ENCODE results near the gene PLPPR1.
"Not testable (repeated sequence)": the region's sequence is repeated elsewhere in the genome, so short reads cannot be mapped to it uniquely, and the experiment has no call there.

PLPPR1 gene

DNA sequence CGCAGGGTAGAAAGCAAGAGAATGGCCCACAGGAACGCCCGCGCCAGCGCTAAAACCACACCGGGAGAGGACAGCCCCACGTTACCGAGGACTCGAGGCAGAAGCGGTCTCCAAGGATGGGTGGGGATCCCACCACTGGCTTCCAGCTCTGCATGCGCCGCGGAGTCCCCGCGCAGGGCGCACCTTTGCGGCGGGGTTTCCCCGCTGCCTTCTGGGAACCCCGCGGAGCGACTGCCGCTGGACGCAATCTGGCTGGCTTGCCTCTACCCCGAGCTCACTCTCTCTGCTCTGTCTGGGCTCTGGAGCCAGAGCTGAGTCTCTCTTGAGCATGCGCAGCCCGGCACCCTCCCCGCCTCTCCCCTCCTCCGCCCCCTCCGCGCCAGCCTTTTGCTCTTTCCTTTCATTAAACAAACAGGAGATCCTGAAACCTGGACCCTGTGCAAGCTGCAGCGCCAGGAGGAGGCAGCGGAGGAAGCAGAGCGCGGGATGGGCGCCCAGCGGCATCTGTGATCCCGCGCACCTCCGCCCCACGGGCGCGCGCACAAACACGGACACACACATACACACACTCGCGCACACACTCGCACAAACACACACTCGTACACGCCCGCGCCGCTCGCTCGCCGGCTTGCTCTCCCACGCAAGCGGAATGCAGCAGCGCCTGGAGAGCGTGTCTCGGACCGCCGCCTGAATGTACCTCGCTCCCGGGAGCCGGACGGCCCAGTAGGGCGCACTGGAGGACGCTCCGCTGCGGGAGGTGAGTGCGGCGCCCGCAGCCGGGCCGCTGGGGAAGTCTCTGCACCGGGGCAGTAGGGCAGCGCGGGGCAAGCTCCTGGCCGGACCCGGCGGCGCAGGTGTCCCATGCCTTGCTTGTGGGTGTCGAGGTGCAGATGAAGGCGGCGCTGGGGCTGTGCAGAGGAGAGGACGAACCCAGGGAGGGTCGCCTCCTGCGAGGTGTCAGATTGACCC, at the start of gene PLPPR1:
Gene PLPPR1 (plus strand): TSS at position 382 of the 969 bp plus-strand sequence.
- DNase-seq, result no peak

DNA sequence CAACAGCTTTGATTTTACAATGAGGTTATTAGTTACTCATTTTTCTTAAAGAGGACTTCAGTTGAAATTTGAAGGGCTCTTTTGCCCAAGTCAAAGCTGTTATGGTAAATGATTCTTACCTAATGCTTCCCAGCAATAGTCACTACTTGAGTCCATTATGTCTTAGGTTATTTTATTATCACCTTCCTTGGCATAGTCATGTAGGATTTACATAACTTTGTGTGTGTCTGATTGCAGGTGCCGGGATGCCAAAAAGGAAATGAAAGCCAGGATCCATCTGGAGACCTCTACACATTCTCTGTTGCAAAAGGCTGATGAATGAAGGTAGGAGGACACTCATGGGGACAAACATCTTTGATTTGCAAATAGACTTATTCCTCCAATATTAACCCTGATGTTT, 38.8 kb upstream of the PLPPR1 start:
- DNase-seq, result no peak

DNA sequence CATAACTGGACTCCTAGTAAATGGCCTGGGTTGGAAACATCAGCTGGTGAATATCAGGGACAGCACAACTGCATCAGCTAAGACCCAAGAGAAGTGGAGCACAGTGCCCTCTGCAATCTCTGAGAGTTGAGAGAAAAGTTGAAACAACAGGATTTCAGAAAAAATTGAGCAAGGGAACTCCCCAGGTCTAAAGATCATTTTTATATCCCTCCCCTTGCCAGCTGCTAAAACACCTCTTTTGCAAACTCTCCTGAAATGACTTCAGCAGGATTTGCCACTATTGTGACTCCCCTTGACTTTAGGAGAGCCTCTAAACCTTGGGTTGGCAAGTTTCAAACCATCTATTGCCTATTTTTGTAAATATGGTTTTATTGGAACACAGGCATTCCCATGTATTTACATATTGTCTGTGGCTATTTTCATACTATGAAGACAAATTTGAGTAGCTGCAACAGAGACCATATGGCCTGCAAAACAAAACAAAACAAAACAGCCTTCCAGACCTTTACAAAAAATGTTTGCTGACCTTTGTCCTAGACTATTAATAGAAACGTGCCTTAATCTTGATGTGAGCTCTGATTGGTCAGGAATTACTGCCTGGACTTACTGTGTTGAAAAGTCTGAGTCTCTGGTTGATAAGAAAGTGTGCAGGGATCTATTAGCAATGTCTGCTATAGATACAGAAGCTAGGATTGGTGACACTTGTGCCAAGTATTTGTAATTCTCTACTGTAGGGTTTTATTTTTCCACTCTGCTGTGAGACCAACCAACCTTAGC, 37.7 kb upstream of the PLPPR1 start:
- DNase-seq, result no peak

DNA sequence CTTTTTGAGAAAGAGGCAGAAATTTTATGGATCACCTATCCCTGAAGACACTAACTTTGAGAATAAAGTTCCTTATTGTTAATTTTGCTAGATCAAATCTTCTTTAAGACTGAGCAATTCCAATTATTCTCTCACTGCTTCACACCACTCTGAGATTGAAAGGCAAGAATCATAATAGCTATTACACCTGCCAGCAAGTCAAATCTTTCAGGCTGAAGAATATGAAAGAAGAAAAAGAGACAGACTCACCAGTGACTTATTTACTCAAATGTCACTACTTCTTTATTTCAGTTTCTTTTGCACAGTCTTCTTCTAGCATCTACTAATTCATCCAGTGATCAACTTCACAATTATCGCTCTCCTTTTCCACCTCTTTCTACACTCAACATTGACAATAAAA, 35.9 kb upstream of the PLPPR1 start:
- DNase-seq, result no peak

DNA sequence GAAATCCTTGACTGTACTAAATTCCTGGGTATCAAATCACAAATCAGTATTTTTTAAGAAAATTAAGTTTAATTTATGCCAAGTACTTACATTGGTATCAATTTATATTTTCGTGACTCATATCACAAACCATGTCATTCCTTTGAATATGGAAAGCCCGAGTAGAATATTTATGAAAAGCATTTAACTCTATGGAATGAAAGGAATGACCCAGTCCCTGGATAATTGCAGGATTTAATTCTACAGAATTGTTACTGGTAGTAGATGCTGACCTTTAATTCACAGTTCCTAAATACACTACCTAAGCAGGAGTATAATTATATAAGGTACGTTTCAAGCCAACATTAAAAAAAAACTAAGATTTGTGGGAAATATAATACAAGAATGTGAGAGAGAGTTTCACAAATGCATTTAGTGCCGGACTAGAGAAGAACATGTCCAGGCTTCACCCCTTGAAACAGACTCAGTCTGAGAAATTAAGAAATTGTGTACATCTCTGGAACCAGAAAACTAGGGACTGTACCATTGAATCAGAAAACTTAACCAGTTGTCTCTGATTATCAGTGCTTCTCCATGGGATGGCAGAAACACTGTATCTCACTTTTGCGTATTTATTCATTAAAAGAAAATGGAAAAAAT, 28.5 kb upstream of the PLPPR1 start:
- DNase-seq, result peak; percentile 16

DNA sequence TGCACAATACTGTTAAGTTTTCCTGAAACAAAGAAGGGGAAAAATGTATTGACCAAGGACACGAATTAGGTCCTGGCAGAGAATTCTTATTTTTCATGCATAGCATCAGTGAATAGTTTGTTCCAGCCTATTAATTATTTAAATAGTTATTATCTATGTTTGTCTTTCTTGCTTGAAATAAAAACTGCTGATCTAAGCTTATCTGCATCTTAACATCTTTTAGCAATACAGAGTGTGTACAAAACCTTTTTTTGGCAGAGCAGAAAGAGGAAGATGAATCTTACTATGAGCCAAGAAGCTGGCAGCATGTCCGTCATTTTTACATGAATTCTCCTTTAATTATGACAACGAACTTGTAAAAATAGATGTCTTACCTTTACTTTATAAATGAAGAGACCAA, 23.3 kb upstream of the PLPPR1 start:
- no peak for DNase-seq

DNA sequence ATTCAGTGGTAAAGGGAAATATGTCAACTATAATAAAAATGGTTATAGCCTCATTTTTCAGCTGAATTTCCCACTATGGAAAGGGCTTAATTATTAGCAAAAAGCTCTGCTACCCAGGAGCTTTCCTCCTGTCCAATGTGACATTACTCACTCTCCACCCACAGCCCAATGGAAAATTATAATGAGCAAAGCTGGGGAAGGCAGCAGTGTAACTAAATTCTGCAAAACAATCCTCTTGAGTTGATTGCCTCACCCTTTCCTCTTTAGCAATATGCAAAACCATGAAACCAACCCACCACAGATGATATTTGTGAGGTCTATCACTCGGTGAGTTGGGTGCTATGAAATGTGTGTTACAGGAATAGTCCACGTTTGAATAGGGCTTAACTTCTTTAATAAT, 14.0 kb upstream of the PLPPR1 start:
- no peak for DNase-seq

DNA sequence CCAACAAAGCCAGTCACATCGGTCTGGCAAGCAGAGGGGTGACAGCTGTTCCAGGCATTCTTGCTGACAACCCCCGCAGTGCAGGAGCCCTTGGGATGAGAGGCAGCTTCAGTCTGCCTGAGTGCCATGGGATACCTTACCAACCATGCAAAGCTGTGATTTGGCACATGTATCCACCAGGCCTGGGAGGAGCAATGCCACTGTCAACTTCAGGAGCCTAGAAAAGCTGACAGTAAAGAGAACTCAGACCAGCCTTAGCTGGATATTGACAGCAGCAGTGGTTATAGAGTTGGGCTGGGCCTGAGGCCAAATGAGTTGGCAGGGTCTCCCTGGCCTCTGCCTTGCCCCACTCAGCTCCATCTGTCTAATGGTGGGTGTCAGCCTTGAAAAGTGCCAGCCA, 10.1 kb upstream of the PLPPR1 start:
- DNase-seq, result no peak

DNA sequence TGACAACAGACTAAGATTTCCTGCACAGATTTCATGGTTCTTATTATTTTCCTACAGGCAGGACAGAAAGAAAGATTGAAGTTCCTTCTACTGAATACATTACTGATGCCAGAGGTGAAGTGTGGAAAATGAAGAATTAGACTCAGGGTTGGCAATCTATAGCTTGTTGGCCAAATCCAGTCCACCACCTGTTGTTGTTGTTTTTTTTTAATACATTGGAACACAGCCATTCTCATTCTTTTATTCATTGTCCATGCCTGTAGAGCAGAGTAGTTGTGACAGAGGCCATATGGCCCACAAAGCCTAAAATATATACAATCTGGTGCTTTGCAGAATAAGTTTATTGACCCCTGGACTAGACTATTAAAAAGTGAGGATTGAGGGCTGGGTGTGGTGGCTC, 5.8 kb upstream of the PLPPR1 start:
- DNase-seq, result no peak

DNA sequence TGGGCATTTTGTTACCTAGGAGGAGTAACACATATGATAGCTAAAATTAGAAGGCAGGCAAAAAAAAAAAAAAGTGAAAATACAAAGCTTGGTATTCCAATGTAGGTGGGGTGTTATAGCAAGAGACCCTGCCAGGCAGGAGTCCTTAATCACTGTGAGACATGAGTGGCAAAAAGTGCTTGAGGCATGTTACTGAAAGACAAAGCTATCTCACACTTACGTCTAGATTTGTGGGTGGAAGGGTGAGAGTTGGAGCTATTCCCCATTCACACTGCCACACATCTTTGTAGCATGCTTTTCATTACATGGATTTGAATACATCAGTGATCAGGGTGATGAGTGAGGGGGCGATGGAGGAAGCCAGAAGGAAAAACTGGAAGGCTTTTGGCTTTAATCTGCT, 2.6 kb upstream of the PLPPR1 start:
- no peak for DNase-seq

DNA sequence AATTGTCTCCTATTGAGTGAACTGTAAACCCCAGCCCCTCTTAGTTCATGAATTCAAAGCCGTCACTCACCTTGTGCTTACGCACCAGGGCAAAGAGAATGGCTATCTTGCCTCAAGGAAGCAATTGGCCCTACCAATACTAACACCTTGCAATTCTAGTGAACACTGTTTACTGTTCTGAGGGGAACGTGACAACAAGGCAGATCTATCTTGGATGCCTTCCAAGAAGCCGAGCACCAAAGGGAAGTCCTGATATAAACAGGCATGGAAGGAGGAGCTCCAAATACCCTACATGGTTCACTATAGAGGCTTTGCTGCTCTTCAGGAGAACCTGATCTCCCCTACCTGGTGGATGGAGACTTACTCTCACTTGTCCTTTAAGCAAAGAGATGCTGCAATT, 1.7 kb upstream of the PLPPR1 start:
- DNase-seq, result no peak

DNA sequence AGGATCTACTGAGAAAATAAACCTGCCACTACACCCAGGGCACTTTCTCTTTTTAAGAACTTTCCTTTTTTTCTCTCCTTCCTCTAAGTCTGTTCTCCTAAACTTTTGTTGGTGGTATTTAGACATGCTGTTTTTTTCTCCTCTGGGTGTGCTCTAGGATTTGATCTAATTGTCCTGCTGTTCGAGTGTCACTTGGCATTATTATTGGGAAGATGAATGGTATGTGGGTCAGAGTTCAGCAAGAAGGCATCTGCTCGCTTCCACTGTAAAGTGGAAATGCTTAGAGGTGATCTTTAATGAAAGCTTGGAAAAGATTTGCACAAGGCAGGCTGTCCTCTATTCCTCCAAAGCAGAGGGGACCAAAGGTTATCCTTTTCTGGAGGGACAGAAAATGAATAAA, 1.3 kb upstream of the PLPPR1 start:
- DNase-seq, result no peak

DNA sequence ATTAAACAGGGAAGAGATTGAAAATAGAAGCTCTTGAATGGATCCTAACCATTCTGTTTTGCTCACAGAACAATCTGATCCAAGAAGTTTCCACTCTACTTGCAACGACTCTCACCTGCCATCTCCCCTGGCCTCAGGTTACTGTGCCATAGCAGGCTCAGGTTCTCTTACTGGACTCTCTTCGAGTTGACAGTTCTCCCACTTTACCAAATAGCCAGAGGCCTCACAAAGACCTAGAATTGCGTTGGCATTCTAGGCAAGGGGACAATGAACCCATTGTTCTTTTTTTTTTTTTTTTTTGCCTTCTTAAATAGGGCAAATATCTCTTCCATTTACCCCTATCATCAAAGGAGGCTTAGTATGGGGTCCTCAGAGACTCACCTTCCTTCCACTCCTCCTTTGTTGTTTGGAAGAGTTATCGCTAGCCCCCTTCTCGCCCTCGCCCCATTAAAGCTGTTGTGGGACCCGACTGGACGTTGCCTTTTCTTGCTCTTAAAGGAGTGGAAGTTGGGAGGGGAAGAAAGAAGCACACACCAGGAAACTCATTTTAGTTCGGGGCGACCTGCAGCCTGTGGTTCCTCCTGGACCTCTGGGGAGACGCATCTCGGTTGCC, 688 bp upstream of the PLPPR1 start:
- no peak for DNase-seq

DNA sequence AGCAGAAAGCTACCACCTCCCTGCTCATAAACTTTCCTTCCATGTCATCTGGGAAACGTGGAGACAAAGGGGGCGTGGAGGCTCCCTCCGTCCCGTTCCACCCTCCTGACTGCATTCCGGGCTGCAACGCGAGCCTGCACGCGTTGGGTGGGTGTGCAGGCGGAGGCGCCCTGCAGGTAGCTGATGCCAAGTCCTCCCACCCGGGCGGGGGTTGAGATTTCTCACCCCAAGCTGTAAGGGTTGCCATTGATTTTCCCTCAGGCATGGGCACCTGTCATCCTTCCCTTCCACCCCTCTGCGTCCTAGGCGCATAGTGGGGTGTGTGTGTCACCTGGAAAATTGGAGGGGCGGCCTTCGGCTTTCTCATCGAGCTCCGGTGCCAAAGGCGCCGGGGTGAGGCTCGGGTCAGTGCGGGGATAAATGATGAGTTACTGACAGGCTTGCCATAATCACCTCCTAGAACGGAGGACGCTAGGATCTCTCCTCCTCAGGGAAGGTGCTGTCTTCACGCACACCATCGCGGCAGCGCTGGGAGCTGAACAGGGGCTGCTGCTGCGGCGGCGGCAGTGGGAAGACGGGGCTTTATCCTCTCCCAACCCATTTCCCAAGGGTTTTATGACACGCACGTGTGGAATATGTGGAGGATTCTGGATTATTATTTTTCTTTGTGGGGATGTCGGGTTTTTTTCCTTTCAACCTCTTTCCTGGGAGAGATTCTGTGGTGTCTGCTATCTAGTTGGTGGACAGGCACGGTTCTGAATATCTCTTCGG, 973 bp downstream of the PLPPR1 start:
- DNase-seq, result no peak

DNA sequence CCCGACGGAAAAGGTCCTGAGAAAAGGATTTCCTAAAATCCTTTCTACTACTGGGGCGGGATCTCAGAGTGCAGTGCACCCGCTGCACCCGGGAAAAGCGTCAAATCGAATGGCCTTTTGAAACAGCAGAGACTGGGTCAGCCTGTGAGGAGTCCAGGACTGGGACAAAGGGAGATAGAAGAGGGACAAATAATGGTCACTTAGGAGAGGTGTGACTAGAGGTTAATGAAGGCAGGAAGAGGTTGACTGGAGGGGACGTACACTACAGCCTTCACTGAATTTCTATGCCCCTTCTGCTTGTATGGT, 1.5 kb downstream of the PLPPR1 start:
- no peak for DNase-seq

DNA sequence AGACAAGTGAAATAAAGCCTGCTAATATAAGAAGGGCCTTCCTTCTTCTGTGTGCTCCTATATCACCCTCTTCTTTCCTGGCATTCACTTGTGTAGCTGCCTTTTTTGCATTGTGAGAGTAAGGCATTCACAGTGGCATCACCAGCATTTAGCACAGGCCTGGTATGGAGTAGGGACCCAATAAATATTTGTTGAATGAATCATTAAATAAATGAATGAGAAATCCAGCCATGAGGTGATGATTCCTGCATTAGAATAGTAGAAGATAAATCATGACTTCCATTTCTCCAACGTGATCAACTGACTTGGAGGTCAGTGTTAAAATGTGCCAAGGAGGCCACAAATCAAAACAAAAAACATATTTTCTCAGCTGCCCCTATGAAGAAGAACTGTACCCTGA, 3.9 kb downstream of the PLPPR1 start:
- DNase-seq, result no peak

DNA sequence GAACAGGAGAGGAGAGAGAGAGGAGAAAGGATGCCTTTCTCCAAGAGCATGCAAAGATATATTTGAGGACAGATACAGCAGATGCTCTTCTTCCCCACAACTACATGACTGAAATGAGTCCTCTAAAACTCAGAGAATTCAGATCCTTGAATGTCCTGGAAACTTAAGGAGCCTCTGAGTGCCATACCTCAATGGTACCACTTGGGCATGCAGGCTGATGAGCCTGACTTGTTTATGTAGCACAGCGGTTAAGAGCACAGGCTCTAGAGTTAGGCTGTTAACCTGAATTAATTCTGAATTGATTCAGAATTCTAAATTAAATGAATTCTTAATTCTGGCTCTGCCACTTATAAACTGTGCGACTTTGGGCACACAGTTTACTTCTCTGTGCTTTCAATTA, 5.7 kb downstream of the PLPPR1 start:
- DNase-seq, result no peak

DNA sequence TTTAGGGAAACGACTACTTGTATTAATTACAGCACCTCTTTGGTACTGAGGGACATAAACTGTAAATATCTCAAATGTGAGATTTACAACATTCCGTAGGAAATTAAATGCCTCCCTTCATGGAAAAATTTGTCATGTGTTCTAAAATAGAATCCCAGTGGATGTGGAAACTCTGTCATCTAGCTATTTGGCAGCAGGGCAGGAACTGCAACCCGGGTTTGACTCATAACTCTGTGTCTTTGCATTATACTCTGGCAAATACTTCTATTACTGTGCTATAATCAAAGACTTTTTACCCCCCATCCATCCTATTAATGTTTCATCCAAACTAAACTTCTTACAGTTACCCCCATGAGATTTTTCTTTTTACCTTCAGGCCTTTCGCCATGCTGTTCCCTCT, 6.6 kb downstream of the PLPPR1 start:
- no peak for DNase-seq

DNA sequence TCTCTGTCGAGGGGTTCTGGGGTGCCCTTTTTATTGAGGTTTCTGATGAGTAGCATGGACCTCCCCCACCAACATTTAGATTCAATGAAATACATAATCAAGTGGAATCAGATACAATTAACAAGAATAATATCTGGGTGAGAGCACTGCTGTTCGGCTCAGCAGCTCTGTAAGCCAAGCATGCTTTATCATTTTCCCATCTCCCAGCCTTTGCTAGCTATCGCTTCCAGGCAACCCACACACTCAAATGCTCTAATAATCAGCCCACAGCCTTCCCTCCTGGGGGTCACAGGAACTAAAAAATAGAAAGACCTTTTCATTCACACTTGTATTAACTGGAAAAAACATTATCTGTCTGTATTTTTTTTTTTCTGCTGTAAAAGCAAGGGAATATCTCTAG, 8.9 kb downstream of the PLPPR1 start:
- DNase-seq, result no peak

DNA sequence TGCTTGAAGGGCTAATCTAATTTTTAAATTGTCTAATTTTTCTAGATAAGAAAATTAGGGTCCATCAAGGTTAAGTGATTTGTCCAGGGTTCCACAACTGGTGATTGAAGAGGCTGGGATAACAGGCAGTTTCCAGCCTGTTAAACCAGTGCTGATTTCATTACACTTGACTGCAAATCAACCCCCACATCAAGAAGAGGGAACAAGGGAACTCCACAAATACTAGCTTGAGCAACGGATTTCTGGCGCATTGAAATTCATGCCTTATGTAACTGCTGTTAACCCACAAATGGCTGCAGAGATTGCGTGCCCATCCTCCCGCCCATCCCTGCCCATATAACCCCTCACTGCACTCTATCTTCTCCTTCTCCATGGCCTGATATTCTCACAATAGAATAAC, 10.0 kb downstream of the PLPPR1 start:
- DNase-seq, result no peak

DNA sequence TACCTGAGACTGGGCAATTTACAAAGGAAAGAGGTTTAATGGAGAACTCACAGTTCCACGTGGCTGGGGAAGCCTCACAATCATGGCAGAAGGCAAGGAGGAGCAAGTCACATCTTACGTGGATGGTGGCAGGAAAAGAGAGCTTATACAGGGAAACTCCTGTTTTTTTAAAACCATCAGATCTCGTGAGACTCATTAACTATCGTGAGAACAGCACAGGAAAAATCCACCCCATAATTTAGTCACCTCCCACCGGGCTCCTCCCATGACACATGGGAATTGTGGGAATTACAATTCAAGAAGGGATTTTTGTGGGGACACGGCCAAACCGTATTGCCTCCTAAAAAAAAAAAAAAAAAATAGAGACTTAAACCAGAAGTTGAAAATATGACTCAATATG, 11.1 kb downstream of the PLPPR1 start:
- DNase-seq, result not testable (repeated sequence)

DNA sequence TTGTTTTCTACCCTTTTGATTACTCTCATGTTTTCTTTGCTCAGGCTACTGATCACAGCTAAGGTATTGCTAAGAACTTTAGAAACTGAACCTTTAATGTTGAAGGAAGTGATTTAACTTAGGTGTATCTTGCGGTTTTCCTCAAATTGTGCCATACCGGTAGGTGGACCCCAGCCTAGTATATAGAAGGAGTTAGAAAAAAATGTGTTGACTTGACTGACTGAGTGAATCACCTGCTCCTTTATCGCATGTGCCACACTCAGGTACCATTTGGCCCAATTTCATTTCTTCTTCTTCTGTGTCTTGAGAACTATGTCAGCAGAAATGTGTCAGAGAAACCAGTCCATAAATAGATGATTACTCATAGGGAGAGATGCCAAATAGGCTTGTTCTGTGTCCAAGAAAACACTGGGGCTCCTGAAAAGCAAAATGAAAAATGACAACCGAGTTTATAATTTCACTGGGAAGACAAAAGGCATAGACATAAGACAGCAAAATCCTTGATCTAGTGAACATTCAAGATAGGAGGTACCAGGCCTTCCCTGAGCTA, 19.4 kb downstream of the PLPPR1 start:
- no peak for DNase-seq
